Inferior parietal cortex (tissue), 1 donor: Measurements from ENCODE around the gene SLC29A3.

Source experiments
- DNase-seq: peaks from one replicate; pipeline ENCODE4 v3.0.0-alpha.2; 2016; ENCODE audit errors: extremely low spot score

SLC29A3 gene

GRCh38 chr10:71369602-71370001 lies 50.5 kb downstream of the SLC29A3 start:
- DNase-seq: no peak

- DNase-seq: no peak
Measured at GRCh38 chr10:71370031-71370430, 51.0 kb downstream of the SLC29A3 start.

GRCh38 chr10:71371750-71372166 lies 52.7 kb downstream of the SLC29A3 start:
- DNase-seq: no peak

GRCh38 chr10:71372882-71373495 lies 53.9 kb downstream of the SLC29A3 start:
- DNase-seq: no peak

GRCh38 chr10:71374481-71375233 lies 55.6 kb downstream of the SLC29A3 start:
- no peak for DNase-seq

GRCh38 chr10:71375952-71376351 lies 56.9 kb downstream of the SLC29A3 start:
- DNase-seq: no peak

- DNase-seq: no peak
Measured at GRCh38 chr10:71378336-71379117, 59.5 kb downstream of the SLC29A3 start.

GRCh38 chr10:71379118-71379766 lies 60.2 kb downstream of the SLC29A3 start:
- DNase-seq: no peak

GRCh38 chr10:71380841-71381240 lies 61.8 kb downstream of the SLC29A3 start:
- DNase-seq: no peak

- DNase-seq: no peak
Measured at GRCh38 chr10:71381611-71382010, 62.6 kb downstream of the SLC29A3 start.

- DNase-seq: no peak
Measured at GRCh38 chr10:71382028-71382427, 63.0 kb downstream of the SLC29A3 start.

GRCh38 chr10:71382757-71383156 lies 63.7 kb downstream of the SLC29A3 start:
- no peak for DNase-seq

GRCh38 chr10:71383972-71384687 lies 65.1 kb downstream of the SLC29A3 start:
- DNase-seq: peak; percentile 75

- no peak for DNase-seq
Measured at GRCh38 chr10:71388171-71388570, 69.1 kb downstream of the SLC29A3 start.

GRCh38 chr10:71388583-71389310 lies 69.7 kb downstream of the SLC29A3 start:
- no peak for DNase-seq

- no peak for DNase-seq
Measured at GRCh38 chr10:71389768-71390460, 70.9 kb downstream of the SLC29A3 start.

GRCh38 chr10:71390461-71390835 lies 71.4 kb downstream of the SLC29A3 start:
- DNase-seq: no peak

- DNase-seq: no peak
Measured at GRCh38 chr10:71390921-71391690, 72.0 kb downstream of the SLC29A3 start.

- DNase-seq: no peak
Measured at GRCh38 chr10:71391701-71392100, 72.6 kb downstream of the SLC29A3 start.
